Spleen (tissue), 11 donors: ENCODE measurements around the gene FHAD1. TPM values are rescaled to one million over a fixed set of nuclear protein-coding genes. Genes with fewer than 3 reads are reported as not detected.
A peak's percentile ranks its signal among the peaks of the same experiment; 100 is the strongest.

Experiments
- DNase-seq: peaks from one replicate; pipeline ENCODE4 v3.0.0-alpha.2; 2020
- H3K27ac ChIP-seq, 8 donors: fragments of 200-600 bp; sonication (generic) in 7 of 8; 1 replicate in 4 of 8; 2 replicates in 4 of 8; pipeline versions ENCODE4 v1.5.0 to v1.8.0; 2016 to 2021; ENCODE audit warnings: inconsistent platforms in 4 of 8, mild to moderate bottlenecking in 4 of 8, moderate library complexity in 1 of 8
- H3K27me3 ChIP-seq, 7 donors: fragments of 200-600 bp; sonication (generic) in 6 of 7; replicated peaks in 1 of 7; 1 replicate in 4 of 7; 2 replicates in 3 of 7; pipeline versions ENCODE4 v1.5.0 to v1.8.0; 2016 to 2021; ENCODE audit warnings: inconsistent platforms in 3 of 7, mild to moderate bottlenecking in 1 of 7
- H3K36me3 ChIP-seq, 6 donors: fragments of 200-600 bp; sonication (generic) in 5 of 6; 1 replicate in 4 of 6; 2 replicates in 2 of 6; pipeline versions ENCODE4 v1.5.0 to v1.8.0; 2016 to 2021; ENCODE audit warnings: inconsistent platforms in 2 of 6
- H3K4me1 ChIP-seq, 6 donors: fragments of 200-600 bp; sonication (generic) in 5 of 6; 1 replicate in 3 of 6; 2 replicates in 3 of 6; pipeline versions ENCODE4 v1.5.0 to v1.8.0; 2016 to 2021; ENCODE audit warnings: inconsistent platforms in 3 of 6
- H3K4me3 ChIP-seq, 8 donors: fragments of 200-600 bp; sonication (generic) in 7 of 8; 1 replicate in 4 of 8; 2 replicates in 4 of 8; pipeline versions ENCODE4 v1.5.0 to v1.8.0; 2016 to 2021; ENCODE audit warnings: inconsistent platforms in 4 of 8, mild to moderate bottlenecking in 4 of 8, moderate library complexity in 2 of 8
- H3K9me3 ChIP-seq, 8 donors: fragments of 200-600 bp; sonication (generic) in 7 of 8; 1 replicate in 4 of 8; 2 replicates in 4 of 8; pipeline versions ENCODE4 v1.5.0 to v1.8.0; 2016 to 2021; ENCODE audit warnings: inconsistent platforms in 4 of 8
- POLR2A ChIP-seq, 3 donors: fragments of 450-650 bp; IDR thresholded peaks; one replicate each; pipeline ENCODE4 v1.5.1; 2017; ENCODE audit warnings: antibody characterized with exemption in 3 of 3, mild to moderate bottlenecking in 1 of 3
- POLR2AphosphoS5 ChIP-seq, 3 donors: sonication (generic); formaldehyde crosslinking; IDR thresholded peaks; one replicate each; pipeline ENCODE4 v1.5.1; 2017; ENCODE audit warnings: antibody characterized with exemption in 3 of 3
- WGBS, 5 donors: extraction: QIAGEN DNeasy Blood & Tissue Kit in 3 of 5; methylation state at CpG; one replicate each; pipeline versions ENCODE4 v1.1.5 to v1.1.7; 2013 to 2018; 5-methylcytosine and 5-hydroxymethylcytosine counted together
- intact Hi-C: fragments of 100-400 bp; cut with DNase I; formaldehyde crosslinking; loops from one replicate; pipeline ENCODE4 v1.15.0; 2023; ENCODE audit warnings: low total_unique reads
- polyA plus RNA-seq, 3 donors: library from polyadenylated mRNA; stranded (reverse); fragments of 200-250 nt; gene quantifications; one replicate each; pipeline ENCODE4 v1.2.1, GENCODE V29; 2013
- total RNA-seq, 7 donors: library from RNA; depleted of rRNA in 3 of 7; stranded (reverse); fragments of >200 nt in 3 of 7; fragmentation: NEBNext Ultra II Directional in 4 of 7; extraction: Animal tissue kit (Norgen Biotek cat#: 25700) in 4 of 7; gene quantifications; one replicate each; pipeline versions ENCODE4 v1.1.0 to v1.2.1, GENCODE V29; 2016 to 2021
- TF ChIP-seq, protein P1 (sequence below), 11 experiments: fragments of 200-600 bp in 7 of 11; fragments of 450-650 bp in 4 of 11; sonication (generic) in 4 of 11; IDR thresholded peaks in 8 of 11; conservative IDR thresholded peaks in 3 of 11; 1 replicate in 7 of 11; 2 replicates in 4 of 11; pipeline versions ENCODE4 v1.4.0 to v1.8.0; 2016 to 2021; ENCODE audit warnings: antibody characterized with exemption in 11 of 11, inconsistent platforms in 4 of 11, mild to moderate bottlenecking in 1 of 11
- donor health status: healthy with polysubstance abuse.
- donor health status: DM: no; HTN: no; CAD: no; lungs with moderate emphysema.
- donor health status: DM: no; HTN: no; CAD: no.
- donor health status: Bipolar disorder and iron deficiency.
- donor health status: healthy.
- donor health status: DM: no; HTN: no; CAD: no.
- donor health status: DM: yes; HTN: yes; CAD: no.

FHAD1 gene
- total and polyA plus RNA-seq, 10 donors, result 0.22 to 1.0 (median 0.28) TPM; not detected in 3

DNA sequence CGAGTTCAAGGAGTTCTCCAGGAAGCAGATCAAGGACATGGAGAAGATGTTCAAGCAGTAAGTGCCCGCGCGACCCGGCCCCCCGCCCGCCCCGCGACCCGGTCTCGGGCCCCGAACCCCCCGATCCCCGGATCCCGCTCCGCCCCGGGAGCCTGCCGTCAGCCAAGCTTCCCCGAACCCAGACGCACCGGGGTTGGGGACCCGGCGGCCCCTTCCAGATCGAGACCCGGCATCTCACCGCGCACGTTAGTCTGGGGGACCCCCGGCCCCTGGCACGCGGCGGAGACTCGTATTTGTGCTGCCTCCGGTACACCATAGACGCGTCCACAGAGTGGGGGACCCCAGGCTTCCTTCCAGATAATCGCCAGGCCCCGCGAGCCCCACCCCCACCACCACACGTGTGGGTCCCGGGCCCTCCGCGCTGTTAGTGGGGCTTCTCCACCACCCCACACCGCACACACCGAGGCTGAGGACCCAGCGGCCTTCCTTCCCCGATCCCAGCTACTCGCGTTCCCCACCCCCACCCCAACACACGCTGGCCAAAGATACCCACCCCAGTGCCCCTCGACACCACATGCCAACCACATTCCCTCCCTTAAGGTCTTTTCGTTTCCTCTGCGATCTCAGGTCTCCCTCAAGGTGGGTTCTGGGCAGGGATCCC is 163.3 kb downstream of the FHAD1 start:
- DNase-seq, result peak; percentile 89
- Histone ChIP-seq H3K4me3 (peak overlapping the region; percentile 69 to 97 (median 88)), H3K27me3 (no peaks in the 10 kb centered on the region), H3K36me3 (peaks cover 0 to 34% (median 3%) of the 10 kb centered on the region in 6 donors), H3K27ac (peak overlapping the region; percentile 62 to 96 (median 88)), H3K4me1 (peaks cover 42 to 73% (median 55%) of the 10 kb centered on the region in 6 donors), H3K9me3 (no peaks in the 10 kb centered on the region)
- intact Hi-C loops, result no loop called here
- no peak for TF ChIP-seq POLR2AphosphoS5 (IDR thresholded peaks at IDR 0.05)
- no peak for TF ChIP-seq POLR2A (IDR thresholded peaks at IDR 0.05)
- TF ChIP-seq, protein P1, sequence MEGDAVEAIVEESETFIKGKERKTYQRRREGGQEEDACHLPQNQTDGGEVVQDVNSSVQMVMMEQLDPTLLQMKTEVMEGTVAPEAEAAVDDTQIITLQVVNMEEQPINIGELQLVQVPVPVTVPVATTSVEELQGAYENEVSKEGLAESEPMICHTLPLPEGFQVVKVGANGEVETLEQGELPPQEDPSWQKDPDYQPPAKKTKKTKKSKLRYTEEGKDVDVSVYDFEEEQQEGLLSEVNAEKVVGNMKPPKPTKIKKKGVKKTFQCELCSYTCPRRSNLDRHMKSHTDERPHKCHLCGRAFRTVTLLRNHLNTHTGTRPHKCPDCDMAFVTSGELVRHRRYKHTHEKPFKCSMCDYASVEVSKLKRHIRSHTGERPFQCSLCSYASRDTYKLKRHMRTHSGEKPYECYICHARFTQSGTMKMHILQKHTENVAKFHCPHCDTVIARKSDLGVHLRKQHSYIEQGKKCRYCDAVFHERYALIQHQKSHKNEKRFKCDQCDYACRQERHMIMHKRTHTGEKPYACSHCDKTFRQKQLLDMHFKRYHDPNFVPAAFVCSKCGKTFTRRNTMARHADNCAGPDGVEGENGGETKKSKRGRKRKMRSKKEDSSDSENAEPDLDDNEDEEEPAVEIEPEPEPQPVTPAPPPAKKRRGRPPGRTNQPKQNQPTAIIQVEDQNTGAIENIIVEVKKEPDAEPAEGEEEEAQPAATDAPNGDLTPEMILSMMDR (IDR thresholded peaks at IDR 0.05 in 8 of 11, conservative IDR thresholded peaks at IDR 0.05 in 3 of 11), result no peak
- WGBS, 5 donors, result 0 to 2% (median 1%) methylated on average over 11 to 53 of the region's 53 CpGs

DNA sequence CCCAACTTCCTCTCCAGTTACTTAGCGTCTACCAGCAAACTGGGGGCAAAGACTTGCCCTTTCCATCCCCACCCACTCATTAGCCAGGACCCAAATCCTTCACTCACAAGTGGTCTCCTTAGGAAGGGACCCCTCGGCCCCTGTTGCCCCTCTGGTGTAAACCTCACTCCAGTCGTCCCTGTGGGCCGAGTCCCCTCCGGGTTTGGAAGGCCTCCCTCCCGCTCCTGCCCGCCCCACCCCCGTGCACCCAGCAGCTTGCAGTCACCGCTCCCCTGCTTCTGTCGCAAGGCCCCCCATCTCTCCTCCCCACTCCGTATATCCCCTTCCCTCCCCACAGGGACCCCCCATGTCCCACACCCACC is 163.8 kb downstream of the FHAD1 start:
- Histone ChIP-seq H3K27me3 (no peaks in the 10 kb centered on the region), H3K4me1 (peaks cover 47 to 78% (median 60%) of the 10 kb centered on the region in 6 donors), H3K9me3 (no peaks in the 10 kb centered on the region), H3K27ac (peak overlapping the region in 7 of 8 donors; percentile 86 to 96 (median 88)), H3K4me3 (peak overlapping the region; percentile 69 to 97 (median 88)), H3K36me3 (peaks cover 0 to 39% (median 3%) of the 10 kb centered on the region in 6 donors)
- peak; percentile 86 for DNase-seq
- 4 to 17% (median 8%) methylated on average over 11 of the region's 11 CpGs for WGBS, 5 donors
- TF ChIP-seq, protein P1 (IDR thresholded peaks at IDR 0.05 in 8 of 11, conservative IDR thresholded peaks at IDR 0.05 in 3 of 11), result no peak
- TF ChIP-seq POLR2AphosphoS5 (IDR thresholded peaks at IDR 0.05), result no peak
- no peak for TF ChIP-seq POLR2A (IDR thresholded peaks at IDR 0.05)
- intact Hi-C loops, result no loop called here

DNA sequence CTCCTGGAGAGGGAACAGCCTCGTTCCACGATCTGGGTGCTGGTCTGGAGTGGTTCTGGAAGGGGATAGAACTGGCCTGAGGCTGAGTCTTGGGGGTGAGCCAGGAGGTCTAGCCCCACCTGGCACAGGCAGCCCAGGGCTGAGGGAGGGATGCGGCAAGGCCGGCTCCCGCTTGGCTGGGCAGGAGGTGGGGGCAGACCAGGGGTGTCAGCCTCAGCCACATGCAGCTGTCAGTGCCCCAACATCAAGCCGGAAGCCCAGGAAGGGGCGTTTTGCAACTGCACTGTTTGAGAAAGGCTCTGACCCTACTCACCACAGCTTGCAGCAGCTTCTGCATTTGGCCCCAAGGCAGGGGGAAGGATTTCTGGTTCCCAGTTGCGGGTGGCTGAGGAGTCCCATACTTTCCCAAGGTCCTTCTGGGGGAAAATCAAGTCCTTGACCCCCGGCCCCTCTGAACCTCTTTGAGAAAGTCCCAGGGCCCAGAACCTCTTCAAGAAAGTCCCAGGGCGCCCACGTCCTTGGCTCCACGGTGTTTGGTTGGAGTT is 164.6 kb downstream of the FHAD1 start:
- H3K4me1 ChIP-seq, result peaks cover 55 to 84% (median 68%) of the 10 kb centered on the region in 6 donors
- H3K27me3 ChIP-seq, result no peaks in the 10 kb centered on the region
- no peaks in the 10 kb centered on the region for H3K9me3 ChIP-seq
- 3 to 24% (median 9%) methylated on average over 4 to 12 of the region's 12 CpGs for WGBS, 5 donors
- H3K27ac ChIP-seq, result peak overlapping the region; percentile 14 to 96 (median 88)
- DNase-seq, result peak; percentile 96
- intact Hi-C loops, result no loop called here
- peak; percentile 79 to 88 (median 82) for TF ChIP-seq POLR2AphosphoS5 (IDR thresholded peaks at IDR 0.05)
- no peak for TF ChIP-seq POLR2A (IDR thresholded peaks at IDR 0.05)
- H3K4me3 ChIP-seq, result peak overlapping the region; percentile 69 to 97 (median 88)
- peaks cover 0 to 39% (median 3%) of the 10 kb centered on the region in 6 donors for H3K36me3 ChIP-seq

DNA sequence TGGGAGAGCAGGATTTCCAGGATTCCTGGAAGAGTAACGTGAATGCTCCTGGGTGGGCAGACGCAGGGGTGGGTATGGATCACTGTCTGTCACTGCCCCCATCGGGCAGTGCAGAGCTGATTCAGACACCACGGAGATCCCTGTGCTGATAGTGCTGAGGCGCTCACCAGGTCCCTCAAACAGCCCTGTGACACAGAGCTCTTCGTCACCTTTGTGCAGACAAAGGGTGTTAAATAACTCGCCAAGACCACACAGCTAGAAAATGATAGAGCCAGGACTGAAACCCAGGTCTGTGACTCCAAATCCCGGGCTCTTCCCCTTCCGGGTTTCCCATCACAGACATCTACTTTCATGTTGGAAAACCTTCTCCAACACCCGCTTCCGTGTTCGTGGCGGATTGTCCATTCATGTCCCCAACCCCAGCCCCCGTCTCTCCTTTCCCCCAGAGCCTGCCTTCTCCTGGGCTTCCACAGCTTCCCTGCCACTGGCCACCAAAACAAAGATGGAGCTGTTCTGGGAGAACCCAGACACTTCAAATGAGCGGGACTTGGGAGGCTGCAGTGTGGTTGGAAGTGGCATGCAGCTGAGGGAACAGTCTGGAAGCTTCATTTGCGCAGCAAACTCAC is 165.3 kb downstream of the FHAD1 start:
- H3K4me3 ChIP-seq, result peak overlapping the region; percentile 69 to 97 (median 88)
- H3K4me1 ChIP-seq, result peaks cover 61 to 84% (median 74%) of the 10 kb centered on the region in 6 donors
- intact Hi-C loops, result no loop called here
- H3K27ac ChIP-seq, result peak overlapping the region; percentile 14 to 96 (median 88)
- 40 to 60% (median 55%) methylated on average over 16 of the region's 16 CpGs for WGBS, 5 donors
- H3K9me3 ChIP-seq, result no peaks in the 10 kb centered on the region
- DNase-seq, result no peak
- no peak for TF ChIP-seq POLR2A (IDR thresholded peaks at IDR 0.05)
- no peak for TF ChIP-seq POLR2AphosphoS5 (IDR thresholded peaks at IDR 0.05)
- TF ChIP-seq, protein P1 (IDR thresholded peaks at IDR 0.05 in 8 of 11, conservative IDR thresholded peaks at IDR 0.05 in 3 of 11), result no peak
- H3K36me3 ChIP-seq, result peaks cover 0 to 39% (median 3%) of the 10 kb centered on the region in 6 donors
- H3K27me3 ChIP-seq, result no peaks in the 10 kb centered on the region
